Uterus (tissue), 4 donors: ENCODE measurements around the gene ALG14. TPM values are rescaled to one million over a fixed set of nuclear protein-coding genes. Genes with fewer than 3 reads are reported as not detected.

ENCODE experiments used
- DNase-seq, 2 donors: peaks; one replicate each; pipeline ENCODE4 v3.0.0-alpha.2; 2019 to 2020
- H3K27ac ChIP-seq, 2 donors: fragments of 200-600 bp; sonication (generic); 1 replicate in 1 of 2; 2 replicates in 1 of 2; pipeline ENCODE4 v1.5.1; 2016 to 2018
- H3K27me3 ChIP-seq, 2 donors: fragments of 200-600 bp; sonication (generic); one replicate each; pipeline ENCODE4 v1.5.1; 2018 to 2019; ENCODE audit warnings: control low read depth in 1 of 2
- H3K36me3 ChIP-seq, 2 donors: fragments of 200-600 bp; sonication (generic); one replicate each; pipeline ENCODE4 v1.5.1; 2019; ENCODE audit warnings: control low read depth in 1 of 2
- H3K4me1 ChIP-seq, 2 donors: fragments of 200-600 bp; sonication (generic); one replicate each; pipeline ENCODE4 v1.5.1; 2018 to 2019; ENCODE audit warnings: control low read depth in 1 of 2
- H3K4me3 ChIP-seq, 2 donors: fragments of 200-600 bp; sonication (generic); 1 replicate in 1 of 2; 2 replicates in 1 of 2; pipeline ENCODE4 v1.5.1; 2018 to 2019; ENCODE audit warnings: mild to moderate bottlenecking in 1 of 2
- H3K9me3 ChIP-seq, 2 donors: fragments of 200-600 bp; sonication (generic); one replicate each; pipeline ENCODE4 v1.5.1; 2019; ENCODE audit warnings: control low read depth in 1 of 2
- CTCF ChIP-seq, 4 experiments: fragments of 200-600 bp in 2 of 4; fragments of 450-650 bp in 2 of 4; sonication (generic) in 2 of 4; IDR thresholded peaks; one replicate each; pipeline ENCODE4 v1.5.1; 2016 to 2019; ENCODE audit warnings: antibody characterized with exemption in 4 of 4, mild to moderate bottlenecking in 2 of 4, moderate library complexity in 1 of 4
- POLR2A ChIP-seq, 2 donors: fragments of 450-650 bp; IDR thresholded peaks; one replicate each; pipeline ENCODE4 v1.6.1; 2016; ENCODE audit warnings: antibody characterized with exemption in 2 of 2, mild to moderate bottlenecking in 1 of 2, moderate library complexity in 1 of 2
- intact Hi-C: fragments of 100-400 bp; cut with DNase I; formaldehyde crosslinking; loops from one replicate; pipeline ENCODE4 v1.15.1; 2023; ENCODE audit warnings: low total_unique reads
- total RNA-seq, 4 donors: library from RNA; depleted of rRNA in 3 of 4; stranded (reverse); fragments of >200 nt in 3 of 4; gene quantifications; one replicate each; pipeline versions ENCODE4 v1.1.0 to v1.2.4, GENCODE V29; 2014 to 2023
- donor health status: DM: yes; HTN: yes; CAD: no.

The ALG14 gene
- total RNA-seq, 4 donors from 2014 or later, result 0.51 to 6.7 (median 1.6) TPM

GRCh38 chr1:95043141-95043980 lies 29.4 kb downstream of the ALG14 start:
- TF ChIP-seq POLR2A (IDR thresholded peaks at IDR 0.05) (no peak), CTCF (IDR thresholded peaks at IDR 0.05) (peak; percentile 97 to 99 (median 98))
- peaks cover 0 to 13% of the 10 kb centered on the region in 2 donors for H3K4me1 ChIP-seq
- intact Hi-C loops, result loop anchor here (2.0 to 5.0 kb wide), 2 partner anchors 116 to 189 kb away; partner anchors contain the start of gene CNN3
- peak overlapping the region; percentile 78 to 85 for H3K27ac ChIP-seq
- no peaks in the 10 kb centered on the region for H3K36me3 ChIP-seq
- DNase-seq, result peak; percentile 84 to 92
- no peak overlapping the region for H3K4me3 ChIP-seq
- no peaks in the 10 kb centered on the region for H3K9me3 ChIP-seq
- H3K27me3 ChIP-seq, result no peaks in the 10 kb centered on the region

- peak in 1 of 2 donors; percentile 52 for DNase-seq
- Histone ChIP-seq H3K27ac (peak overlapping the region; percentile 78 to 85), H3K27me3 (no peaks in the 10 kb centered on the region), H3K36me3 (no peaks in the 10 kb centered on the region), H3K9me3 (no peaks in the 10 kb centered on the region), H3K4me1 (peaks cover 0 to 13% of the 10 kb centered on the region in 2 donors), H3K4me3 (no peak overlapping the region)
- intact Hi-C loops, result loop anchor here (2.0 to 5.0 kb wide), 2 partner anchors 115 to 187 kb away; partner anchors contain the start of gene CNN3
- no peak for TF ChIP-seq CTCF (IDR thresholded peaks at IDR 0.05)
- no peak for TF ChIP-seq POLR2A (IDR thresholded peaks at IDR 0.05)
Measured at GRCh38 chr1:95042286-95042685, 30.5 kb downstream of the ALG14 start.

GRCh38 chr1:95041491-95042165 lies 31.1 kb downstream of the ALG14 start:
- Histone ChIP-seq H3K27me3 (no peaks in the 10 kb centered on the region), H3K27ac (peak overlapping the region; percentile 78 to 85), H3K9me3 (no peaks in the 10 kb centered on the region), H3K4me3 (no peak overlapping the region), H3K4me1 (peaks cover 0 to 13% of the 10 kb centered on the region in 2 donors), H3K36me3 (no peaks in the 10 kb centered on the region)
- intact Hi-C loops, result loop anchor here (2.0 to 5.0 kb wide), 2 partner anchors 114 to 187 kb away; partner anchors contain the start of gene CNN3
- peak; percentile 55 to 81 for DNase-seq
- TF ChIP-seq POLR2A (IDR thresholded peaks at IDR 0.05), result no peak
- peak; percentile 87 to 94 (median 90) for TF ChIP-seq CTCF (IDR thresholded peaks at IDR 0.05)

- no peak for TF ChIP-seq CTCF (IDR thresholded peaks at IDR 0.05)
- TF ChIP-seq POLR2A (IDR thresholded peaks at IDR 0.05), result no peak
- Histone ChIP-seq H3K9me3 (no peaks in the 10 kb centered on the region), H3K36me3 (no peaks in the 10 kb centered on the region), H3K27ac (peak overlapping the region; percentile 65 to 85), H3K27me3 (no peaks in the 10 kb centered on the region), H3K4me3 (no peak overlapping the region), H3K4me1 (peaks cover 0 to 13% of the 10 kb centered on the region in 2 donors)
- DNase-seq, result no peak
- intact Hi-C loops, result loop anchor here (5.0 kb wide), 1 partner anchor 113 kb away; the partner anchor contains the start of gene CNN3
Measured at GRCh38 chr1:95040032-95040525, 32.7 kb downstream of the ALG14 start.
